GM15510 (cell line): ENCODE measurements around the gene SYNPO2.

Experiments
- POLR2A ChIP-seq: IDR thresholded peaks from 3 replicates; pipeline ENCODE4 v1.6.1; 2011; ENCODE audit warnings: borderline replicate concordance; ENCODE audit not compliant: insufficient read length; ENCODE audit errors: extremely low read depth

Gene SYNPO2

GRCh38 chr4:118865091-118865708 lies 23.5 kb upstream of the SYNPO2 start:
- TF ChIP-seq POLR2A = no peak

DNA sequence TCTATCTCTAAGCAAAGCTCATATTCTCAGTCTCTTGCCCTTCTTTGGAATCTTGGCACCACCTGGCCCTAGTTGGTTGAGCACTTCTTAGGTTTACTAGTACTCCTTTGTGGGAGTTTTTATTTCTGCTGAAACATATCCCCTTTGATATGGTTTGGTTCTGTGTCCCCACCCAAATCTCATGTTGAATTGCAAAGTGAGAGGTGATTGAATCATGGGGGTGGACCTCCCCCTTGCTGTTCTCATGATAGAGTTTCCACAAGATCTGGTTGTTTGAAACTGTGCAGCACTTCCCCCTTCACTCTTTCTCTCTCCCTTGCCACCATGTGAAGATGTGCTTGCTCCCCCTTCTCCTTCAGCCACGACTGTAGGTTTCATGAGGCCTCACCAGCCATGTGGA lies 22.2 kb upstream of the SYNPO2 start:
- TF ChIP-seq POLR2A = no peak

DNA sequence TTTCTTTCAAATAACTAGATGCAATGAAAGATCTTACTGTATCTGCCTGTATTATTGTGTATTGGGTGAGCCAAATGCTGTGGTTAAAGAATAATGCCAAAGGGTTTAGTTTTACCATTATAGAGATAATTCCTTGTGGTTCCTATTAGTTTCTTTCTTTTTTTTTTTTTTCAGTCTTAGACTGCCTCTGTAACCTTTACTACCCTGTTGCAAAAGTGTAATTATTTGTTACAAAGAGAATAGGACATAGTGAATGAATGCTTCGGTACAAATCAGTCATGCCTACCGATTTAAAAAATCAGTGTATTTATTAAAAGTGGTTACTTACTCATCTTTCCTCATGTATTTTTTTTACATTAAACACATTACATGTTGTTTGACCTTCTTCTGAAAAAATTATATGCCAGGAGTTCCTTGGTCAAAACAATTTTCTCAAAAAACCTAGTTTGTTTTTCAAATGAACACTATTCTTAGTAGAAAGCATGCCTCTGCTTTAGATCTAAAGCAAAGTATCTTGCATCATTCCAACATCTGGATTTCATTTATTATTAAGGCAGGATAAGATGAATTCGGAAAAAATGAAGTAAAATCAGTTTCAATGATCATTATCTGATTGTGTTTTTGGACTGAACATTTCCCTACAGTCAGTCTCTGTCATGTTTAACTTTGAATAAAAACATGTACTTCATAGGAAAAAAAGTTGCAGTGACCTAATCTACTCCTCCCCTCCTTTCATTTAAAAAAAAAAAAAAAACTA lies 21.2 kb upstream of the SYNPO2 start:
- TF ChIP-seq POLR2A = no peak

- no peak for TF ChIP-seq POLR2A
Observed at GRCh38 chr4:118869808-118870342, 18.8 kb upstream of the SYNPO2 start.

- no peak for TF ChIP-seq POLR2A
Observed at GRCh38 chr4:118872181-118872580, 16.5 kb upstream of the SYNPO2 start.

GRCh38 chr4:118877797-118878196 lies 10.9 kb upstream of the SYNPO2 start:
- no peak for TF ChIP-seq POLR2A

DNA sequence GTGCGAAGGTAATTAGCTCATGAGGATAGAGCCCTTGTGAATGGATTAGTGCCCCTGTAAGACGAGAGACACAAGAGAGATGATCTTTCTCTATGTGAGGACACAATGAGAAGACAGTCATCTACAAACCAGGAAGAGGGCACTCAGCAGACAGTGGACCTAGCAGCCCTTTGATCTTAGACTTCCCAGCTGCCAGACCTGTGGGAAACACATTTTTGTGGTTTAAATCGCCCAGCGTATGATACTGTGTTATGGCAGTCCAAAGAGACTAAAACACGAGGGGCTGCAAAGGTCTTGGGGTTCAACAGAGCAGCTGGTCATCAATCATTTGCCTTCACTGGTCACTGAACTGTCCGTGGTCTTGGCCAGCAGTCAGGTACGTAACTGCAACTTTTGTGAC lies 9.2 kb upstream of the SYNPO2 start:
- no peak for TF ChIP-seq POLR2A

GRCh38 chr4:118881512-118882146 lies 7.0 kb upstream of the SYNPO2 start:
- TF ChIP-seq POLR2A = no peak

DNA sequence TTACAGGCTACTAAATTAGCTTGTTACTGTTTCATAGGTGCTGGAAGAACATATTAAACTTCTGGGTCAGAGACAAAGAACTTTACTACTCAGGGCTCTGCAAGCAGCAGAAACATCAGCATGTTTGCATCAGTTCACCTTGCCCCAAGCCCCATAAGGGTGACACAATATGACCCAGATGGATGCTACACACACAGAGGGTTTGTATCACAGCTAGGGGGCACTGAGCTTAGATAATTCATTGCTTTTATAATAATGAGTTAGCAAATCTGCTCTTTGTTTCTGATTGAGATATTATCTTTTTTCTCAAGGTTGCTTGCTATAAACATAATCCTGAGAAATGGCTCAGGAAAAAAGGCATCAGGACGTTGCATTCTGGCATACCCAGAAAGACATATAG lies 4.8 kb upstream of the SYNPO2 start:
- no peak for TF ChIP-seq POLR2A

DNA sequence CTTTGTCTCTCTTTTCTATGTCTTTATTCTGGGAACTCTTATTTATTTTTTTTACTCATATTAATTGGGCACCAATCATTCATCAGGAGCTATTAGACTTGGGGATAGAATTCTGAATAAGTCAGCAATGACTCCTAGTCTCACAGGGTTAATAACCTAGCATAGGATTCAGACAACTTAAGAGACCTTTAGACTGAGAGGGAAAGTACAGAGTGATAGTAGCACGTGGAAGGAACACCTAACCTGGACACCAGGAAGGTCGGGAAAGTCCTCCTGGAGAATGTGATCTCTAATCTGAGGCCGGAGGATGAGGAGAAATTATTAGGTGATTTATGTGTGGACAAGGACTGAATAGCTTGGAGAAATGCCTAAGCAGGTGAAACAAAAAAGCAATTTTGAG lies 3.9 kb upstream of the SYNPO2 start:
- TF ChIP-seq POLR2A = no peak

GRCh38 chr4:118889312-118889691 lies 648 bp downstream of the SYNPO2 start:
- TF ChIP-seq POLR2A = no peak

- no peak for TF ChIP-seq POLR2A
Observed at GRCh38 chr4:118894034-118894433, 5.4 kb downstream of the SYNPO2 start.

GRCh38 chr4:118898221-118898620 lies 9.6 kb downstream of the SYNPO2 start:
- no peak for TF ChIP-seq POLR2A

GRCh38 chr4:118898684-118899138 lies 10.1 kb downstream of the SYNPO2 start:
- TF ChIP-seq POLR2A = no peak

DNA sequence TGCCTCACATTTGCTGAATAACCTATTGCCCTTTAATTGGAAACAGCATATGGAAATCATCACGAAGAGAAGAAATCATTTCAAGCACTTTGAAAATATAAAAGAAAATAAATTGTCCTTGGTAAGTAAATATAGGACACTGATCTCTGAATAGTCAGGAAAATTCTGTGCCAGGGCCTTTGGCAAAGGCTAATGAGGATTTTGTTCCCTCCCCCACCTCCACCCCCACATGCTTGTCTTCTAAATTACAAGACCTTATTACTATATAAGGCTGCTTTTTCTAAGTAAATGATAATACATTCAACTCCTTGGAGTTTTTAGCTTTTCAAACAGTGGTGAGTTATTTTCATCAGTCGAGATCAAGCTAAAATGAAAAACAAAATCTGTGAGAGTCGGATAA lies 15.8 kb downstream of the SYNPO2 start:
- TF ChIP-seq POLR2A = no peak

DNA sequence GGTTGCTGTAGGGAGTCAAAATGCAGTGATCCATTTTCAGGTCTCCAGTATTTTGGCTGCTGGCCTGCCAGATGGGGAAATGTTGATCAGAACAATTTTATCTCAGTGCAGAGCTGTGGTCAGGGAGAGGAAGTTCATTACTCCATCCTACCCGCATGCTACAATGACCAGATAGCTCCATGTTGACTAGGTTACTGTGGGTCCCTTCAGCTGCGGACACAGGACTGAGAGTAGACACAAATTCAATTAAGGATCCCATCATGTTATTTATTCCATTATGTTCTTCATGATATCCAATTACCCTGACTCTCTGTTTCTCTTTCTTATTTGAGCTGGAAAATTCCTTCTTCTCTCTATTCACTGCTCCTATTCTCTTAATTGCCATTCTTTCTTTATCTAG lies 16.3 kb downstream of the SYNPO2 start:
- TF ChIP-seq POLR2A = no peak

DNA sequence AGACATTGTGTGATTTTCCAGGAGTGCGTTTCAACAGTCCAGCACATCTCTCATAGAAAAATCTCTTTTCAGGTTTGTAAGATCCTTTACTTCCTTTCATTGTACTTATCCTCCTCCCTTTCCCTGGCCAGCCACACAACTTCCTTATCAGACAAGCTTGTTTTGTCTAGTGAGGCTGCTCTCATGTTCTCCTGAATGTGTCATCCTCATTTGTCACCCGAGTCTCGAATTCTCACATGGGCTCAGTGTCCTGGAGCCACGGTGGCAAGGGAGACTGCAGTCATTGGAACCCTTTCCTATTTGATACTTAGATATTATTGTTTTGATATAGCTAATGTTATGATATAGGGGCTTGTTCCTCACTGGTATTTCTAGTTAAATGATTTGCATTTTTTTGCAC lies 16.9 kb downstream of the SYNPO2 start:
- no peak for TF ChIP-seq POLR2A
